ES-I3 (cell line): ENCODE data around the gene CCNY.
"Not testable (repeated sequence)": the region's sequence is repeated elsewhere in the genome, so short reads cannot be mapped to it uniquely, and the experiment has no call there.

Experiments used
- H3K36me3 ChIP-seq: 2 replicates; pipeline ENCODE4 v1.6.1; 2013; ENCODE audit warnings: mild to moderate bottlenecking, low read length, control low read depth, moderate library complexity; ENCODE audit not compliant: insufficient read depth
- H3K4me1 ChIP-seq: 2 replicates; pipeline ENCODE4 v1.6.1; 2013; ENCODE audit warnings: mild to moderate bottlenecking, control low read depth, low read length; ENCODE audit not compliant: insufficient read depth
- H3K9ac ChIP-seq: 2 replicates; pipeline ENCODE4 v1.6.1; 2013; ENCODE audit warnings: low read depth, mild to moderate bottlenecking, low read length, moderate library complexity
- H3K9me3 ChIP-seq: 2 replicates; pipeline ENCODE4 v1.6.1; 2013; ENCODE audit warnings: mild to moderate bottlenecking, low read length, moderate library complexity; ENCODE audit not compliant: control insufficient read depth, insufficient read depth

CCNY gene

DNA sequence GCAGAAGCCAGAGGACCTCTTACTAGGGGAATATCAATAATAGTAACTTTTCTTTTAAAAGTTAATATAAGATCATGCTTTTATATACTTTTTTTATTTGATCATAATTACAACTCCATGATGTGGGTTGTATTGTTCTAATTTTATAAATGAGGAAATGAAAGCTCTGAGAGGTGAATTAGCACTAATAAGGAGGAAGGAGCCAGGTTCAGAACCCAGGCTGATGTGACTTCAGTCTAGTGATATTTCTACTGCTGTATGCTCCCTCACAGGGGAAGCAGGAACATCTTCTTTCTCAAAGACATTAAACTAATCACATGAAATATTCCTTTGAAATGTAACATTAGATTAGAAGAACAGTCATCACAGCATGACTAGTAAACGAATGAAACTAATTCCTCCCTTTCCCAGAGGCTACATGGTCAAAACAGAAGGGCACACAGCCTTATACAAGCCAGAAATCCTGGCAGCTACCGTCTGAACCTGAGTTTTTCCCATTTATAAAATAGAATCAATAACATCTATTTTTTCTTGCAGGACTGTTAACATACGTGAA lies 187.4 kb downstream of the CCNY start:
- Histone ChIP-seq H3K9me3 (no peaks in the 10 kb centered on the region), H3K4me1 (peaks cover 17% of the 10 kb centered on the region), H3K36me3 (no peaks in the 10 kb centered on the region), H3K9ac (no peak overlapping the region)

GRCh38 chr10:35526746-35527145 lies 190.4 kb downstream of the CCNY start:
- H3K4me1 ChIP-seq, result 0 out of 2 replicates have a peak, but pooled peaks cover 6% of the 10 kb centered on the region
- H3K9me3 ChIP-seq, result no peaks in the 10 kb centered on the region
- H3K36me3 ChIP-seq, result peaks cover 4% of the 10 kb centered on the region
- no peak overlapping the region for H3K9ac ChIP-seq

GRCh38 chr10:35532141-35532540 lies 195.8 kb downstream of the CCNY start:
- peaks cover 4% of the 10 kb centered on the region for H3K36me3 ChIP-seq
- no peaks in the 10 kb centered on the region for H3K4me1 ChIP-seq
- no peak overlapping the region for H3K9ac ChIP-seq
- peaks cover 11% of the 10 kb centered on the region; the same call in 1 of the 2 replicates for H3K9me3 ChIP-seq

GRCh38 chr10:35533565-35533964 lies 197.3 kb downstream of the CCNY start:
- H3K36me3 ChIP-seq, result peaks cover 4% of the 10 kb centered on the region
- peaks cover 11% of the 10 kb centered on the region; the same call in 1 of the 2 replicates for H3K9me3 ChIP-seq
- no peak overlapping the region for H3K9ac ChIP-seq
- no peaks in the 10 kb centered on the region for H3K4me1 ChIP-seq

DNA sequence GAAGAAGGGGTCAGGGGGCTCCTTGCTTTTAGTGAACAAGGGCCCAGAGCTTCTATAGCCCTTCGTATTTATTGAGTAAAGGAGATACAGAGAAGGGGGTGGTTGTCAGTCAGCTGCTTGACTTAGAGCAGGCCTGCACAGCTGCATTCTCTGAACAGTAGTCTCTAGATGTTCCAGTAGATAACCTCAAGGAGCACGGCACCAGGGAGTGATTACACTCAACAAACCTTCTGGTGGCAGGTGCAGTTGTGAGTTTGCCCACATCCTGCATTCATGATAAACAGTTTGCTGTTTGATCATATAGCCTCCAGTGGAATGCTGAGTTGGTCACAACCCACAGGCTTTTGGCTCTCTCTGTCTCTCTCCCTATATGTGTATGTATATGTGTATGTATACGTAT lies 198.8 kb downstream of the CCNY start:
- peaks cover 2% of the 10 kb centered on the region for H3K36me3 ChIP-seq
- H3K9ac ChIP-seq, result no peak overlapping the region
- peaks cover 11% of the 10 kb centered on the region; the same call in 1 of the 2 replicates for H3K9me3 ChIP-seq

DNA sequence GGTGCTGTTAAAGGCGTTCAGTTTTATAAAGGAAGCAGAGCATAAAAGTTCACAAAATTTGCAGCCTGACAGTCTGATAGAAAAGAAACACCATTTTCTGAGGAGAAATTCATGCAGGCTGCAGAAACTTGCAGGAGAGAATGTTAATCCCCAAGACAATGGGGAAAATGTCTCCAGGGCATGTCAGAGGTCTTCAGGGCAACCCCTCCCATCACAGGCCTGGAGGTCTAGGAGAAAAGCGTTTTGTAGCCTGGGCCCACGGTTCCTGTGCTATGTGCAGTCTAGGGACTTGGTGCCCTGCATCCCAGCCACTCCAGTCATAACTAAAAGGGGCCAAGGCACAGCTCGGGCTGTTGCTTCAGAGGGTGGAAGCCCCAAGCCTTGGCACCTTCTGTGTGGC lies 200.5 kb downstream of the CCNY start:
- no peaks in the 10 kb centered on the region for H3K36me3 ChIP-seq
- peaks cover 11% of the 10 kb centered on the region; the same call in 1 of the 2 replicates for H3K9me3 ChIP-seq
- H3K9ac ChIP-seq, result no peak overlapping the region
- no peaks in the 10 kb centered on the region for H3K4me1 ChIP-seq

More for the DNA sequence above, 198.8 kb downstream of the CCNY start:
- no peaks in the 10 kb centered on the region for H3K4me1 ChIP-seq

- H3K9me3 ChIP-seq, result peaks cover 11% of the 10 kb centered on the region; the same call in 1 of the 2 replicates
- H3K36me3 ChIP-seq, H3K9ac ChIP-seq, H3K4me1 ChIP-seq: not testable (repeated sequence)
Observed at GRCh38 chr10:35537925-35538324, 201.6 kb downstream of the CCNY start.

GRCh38 chr10:35540296-35541164 lies 204.2 kb downstream of the CCNY start:
- no peak overlapping the region for H3K9ac ChIP-seq
- H3K4me1 ChIP-seq, result no peaks in the 10 kb centered on the region
- peaks cover 3% of the 10 kb centered on the region; the same call in 1 of the 2 replicates for H3K9me3 ChIP-seq
- no peaks in the 10 kb centered on the region for H3K36me3 ChIP-seq

GRCh38 chr10:35541720-35542119 lies 205.4 kb downstream of the CCNY start:
- Histone ChIP-seq H3K36me3 (no peaks in the 10 kb centered on the region), H3K9ac (no peak overlapping the region), H3K9me3 (no peaks in the 10 kb centered on the region; the same call in 1 of the 2 replicates), H3K4me1 (no peaks in the 10 kb centered on the region)

DNA sequence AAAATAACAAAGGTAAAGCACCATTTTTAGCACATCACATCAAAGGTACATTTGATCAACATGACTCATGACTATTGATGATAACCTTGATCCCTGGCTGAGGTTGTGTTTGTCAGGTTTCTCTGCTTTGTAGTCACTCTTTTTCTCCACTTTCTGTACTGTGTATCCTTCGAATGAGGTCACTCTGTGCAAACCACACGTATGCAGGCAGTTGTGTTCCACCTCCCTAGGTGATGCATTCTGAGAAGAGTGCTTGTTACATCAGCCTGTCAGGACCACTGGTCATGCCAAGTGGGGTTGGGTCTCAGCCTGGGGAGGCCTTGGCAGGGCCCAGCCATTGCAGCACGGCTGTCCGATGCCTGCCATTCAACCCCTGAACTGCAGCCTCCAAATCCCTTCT lies 206.0 kb downstream of the CCNY start:
- Histone ChIP-seq H3K9me3 (no peaks in the 10 kb centered on the region; the same call in 1 of the 2 replicates), H3K9ac (no peak overlapping the region), H3K36me3 (no peaks in the 10 kb centered on the region; the same call in 1 of the 2 replicates), H3K4me1 (no peaks in the 10 kb centered on the region)

- no peaks in the 10 kb centered on the region; the same call in 1 of the 2 replicates for H3K9me3 ChIP-seq
- no peak overlapping the region for H3K9ac ChIP-seq
- H3K36me3 ChIP-seq, result no peaks in the 10 kb centered on the region; the same call in 1 of the 2 replicates
- no peaks in the 10 kb centered on the region for H3K4me1 ChIP-seq
Observed at GRCh38 chr10:35545079-35545657, 208.9 kb downstream of the CCNY start.

DNA sequence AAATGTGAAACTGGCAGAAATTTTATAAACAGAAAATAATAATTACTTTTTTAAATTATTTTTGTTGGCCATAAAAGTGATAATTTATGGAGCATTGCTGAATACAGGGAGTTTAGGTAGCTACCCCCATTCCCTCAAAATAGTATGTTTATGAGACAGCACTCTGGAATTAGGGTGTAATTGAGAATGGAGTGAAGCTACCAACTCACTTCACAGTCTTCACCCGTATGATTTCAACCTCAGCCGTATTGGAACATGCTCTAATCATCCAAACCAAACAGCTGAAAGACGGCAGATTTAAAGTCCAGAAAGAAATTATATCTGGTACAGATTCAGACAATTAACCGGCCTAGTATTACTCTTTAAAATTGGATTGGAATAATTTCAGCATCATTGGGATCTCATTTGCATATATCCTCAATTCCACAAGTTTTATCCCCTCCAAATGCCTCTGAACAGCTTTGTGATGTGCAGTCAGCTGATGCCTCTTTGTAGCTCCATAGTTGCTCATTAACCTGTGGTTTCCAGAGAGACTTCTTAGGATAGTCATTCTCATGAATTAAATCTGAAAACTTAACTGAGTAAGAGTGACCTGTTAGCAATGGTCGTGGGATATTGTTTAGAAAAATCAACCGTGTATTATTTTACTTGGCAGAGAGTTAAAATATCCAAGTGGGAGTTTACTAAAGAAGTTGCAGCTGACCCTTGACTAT lies 209.7 kb downstream of the CCNY start:
- Histone ChIP-seq H3K4me1 (no peaks in the 10 kb centered on the region), H3K9ac (no peak overlapping the region), H3K9me3 (no peaks in the 10 kb centered on the region; the same call in 1 of the 2 replicates), H3K36me3 (no peaks in the 10 kb centered on the region; the same call in 1 of the 2 replicates)

- no peak overlapping the region for H3K9ac ChIP-seq
- no peaks in the 10 kb centered on the region; the same call in 1 of the 2 replicates for H3K36me3 ChIP-seq
- H3K4me1 ChIP-seq, result no peaks in the 10 kb centered on the region
- H3K9me3 ChIP-seq, result no peaks in the 10 kb centered on the region
Observed at GRCh38 chr10:35546824-35547225, 210.5 kb downstream of the CCNY start.
